PC-3 (cell line): ENCODE results near the gene AGAP1.

ENCODE experiments used
- CTCF ChIP-seq: fragments of 300-600 bp; sonication (generic); conservative IDR thresholded peaks from 2 replicates; pipeline ENCODE4 v1.5.1; 2017; ENCODE audit warnings: antibody characterized with exemption, low read depth, mild to moderate bottlenecking, low read length
- EZH2 ChIP-seq: fragments of 300-600 bp; sonication (generic); IDR thresholded peaks from one replicate; pipeline ENCODE4 v1.6.1; 2017; ENCODE audit warnings: antibody characterized with exemption, mild to moderate bottlenecking, low read length; ENCODE audit not compliant: unreplicated experiment
- EZH2phosphoT487 ChIP-seq: fragments of 300-600 bp; sonication (generic); IDR thresholded peaks from 2 replicates; pipeline ENCODE4 v1.6.1; 2018; ENCODE audit warnings: mild to moderate bottlenecking, antibody characterized with exemption, low read length, borderline replicate concordance

GRCh38 chr2:236090027-236090382, 596.2 kb downstream of the AGAP1 start:
- TF ChIP-seq CTCF (no peak), EZH2 (no peak), EZH2phosphoT487 (no peak)
